NCI-H128 (cell line): ENCODE data around the gene BEGAIN.

ENCODE experiments used
- DNase-seq: peaks from one replicate; lab custom pipeline; 2025; ENCODE audit not compliant: unreplicated experiment; lab: John Stamatoyannopoulos, UW

BEGAIN gene

GRCh38 chr14:100539766-100540140, 47.5 kb downstream of the BEGAIN start:
- no peak for DNase-seq

GRCh38 chr14:100539003-100539660, 48.1 kb downstream of the BEGAIN start:
- no peak for DNase-seq

GRCh38 chr14:100538351-100539002, 48.7 kb downstream of the BEGAIN start:
- no peak for DNase-seq

DNA sequence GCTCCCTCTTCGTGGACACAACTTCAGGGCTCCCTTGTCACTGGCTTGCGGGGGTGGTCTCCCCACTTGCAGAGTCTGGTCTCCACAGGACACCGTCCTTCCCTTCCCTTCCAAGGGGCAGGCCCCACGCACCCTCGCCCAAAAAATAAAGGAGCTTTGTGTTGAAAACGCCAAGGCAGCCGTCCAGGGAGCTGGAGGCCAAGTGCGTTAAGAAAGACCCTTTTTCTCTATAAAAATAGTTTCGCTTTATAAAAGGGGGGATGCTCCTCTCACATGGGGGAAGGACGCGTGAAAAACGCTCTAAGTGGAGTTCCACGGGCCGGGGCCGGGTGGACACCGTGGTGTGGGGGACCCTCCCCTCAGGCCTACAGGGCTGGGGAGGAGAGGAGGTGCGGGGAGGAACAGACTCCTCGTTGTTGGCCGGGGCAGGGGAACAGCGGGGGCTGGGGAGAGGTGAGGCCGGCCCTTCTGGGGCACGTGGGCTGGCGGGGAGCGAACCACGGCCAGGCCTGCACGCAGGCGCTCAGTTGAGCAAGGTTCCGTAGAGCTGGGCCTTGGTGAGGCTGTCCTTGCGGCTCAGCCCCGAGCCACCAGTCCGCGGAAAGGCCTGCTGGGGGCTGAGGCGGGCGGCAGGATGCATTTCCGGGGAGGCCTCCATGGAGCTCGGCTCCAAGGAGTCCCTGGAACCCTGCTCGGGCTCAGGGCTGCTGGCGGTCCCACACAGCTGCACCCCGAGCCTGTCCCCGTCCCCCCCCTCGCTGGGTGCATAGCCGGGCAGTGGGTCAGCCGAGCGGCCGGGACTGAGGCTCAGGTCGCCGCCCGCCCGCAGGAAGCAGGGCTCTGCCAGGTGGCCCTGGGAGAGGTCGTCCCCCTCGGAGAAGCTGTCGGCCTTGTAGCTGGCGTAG, 49.5 kb downstream of the BEGAIN start:
- DNase-seq: no peak

DNA sequence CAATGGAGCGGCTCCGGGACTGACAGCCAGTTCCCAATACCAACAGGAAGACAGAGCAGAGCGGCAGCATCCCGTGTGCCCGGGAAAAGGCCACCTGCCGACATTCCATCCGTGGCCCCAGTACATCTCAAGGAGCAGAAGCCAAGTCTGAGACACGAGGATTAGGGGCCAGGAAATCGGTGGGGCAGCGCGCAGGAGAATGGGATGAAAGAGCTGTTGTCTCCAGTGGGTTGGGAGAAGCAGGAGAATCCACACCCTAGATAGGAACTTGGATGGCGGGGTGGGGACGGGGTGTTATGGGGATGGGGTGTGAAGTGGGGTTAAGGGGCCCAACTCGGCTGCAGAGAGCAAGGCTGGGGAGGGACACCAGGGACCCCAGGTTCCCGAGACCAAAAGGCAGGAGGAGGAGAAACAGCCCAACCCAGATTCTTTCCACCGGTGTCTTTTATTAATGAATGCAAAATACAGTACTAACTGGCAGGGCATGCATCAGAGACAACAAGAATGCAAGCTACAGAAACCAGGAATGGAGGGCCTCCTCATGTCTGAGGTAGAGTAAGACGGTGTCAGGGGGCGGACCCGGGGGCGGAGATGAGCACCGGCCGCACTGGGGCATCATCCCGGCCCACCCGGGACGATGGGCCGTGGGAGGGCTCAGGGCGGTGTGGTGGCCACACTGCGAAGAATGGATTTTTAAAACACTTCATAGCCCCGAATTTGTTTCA, 50.3 kb downstream of the BEGAIN start:
- DNase-seq: no peak

GRCh38 chr14:100536121-100536510, 51.1 kb downstream of the BEGAIN start:
- DNase-seq: no peak

- no peak for DNase-seq
These were observed 51.7 kb downstream of the BEGAIN start for GRCh38 chr14:100535287-100536120.

- no peak for DNase-seq
These were observed 52.5 kb downstream of the BEGAIN start for GRCh38 chr14:100534528-100535286.

DNA sequence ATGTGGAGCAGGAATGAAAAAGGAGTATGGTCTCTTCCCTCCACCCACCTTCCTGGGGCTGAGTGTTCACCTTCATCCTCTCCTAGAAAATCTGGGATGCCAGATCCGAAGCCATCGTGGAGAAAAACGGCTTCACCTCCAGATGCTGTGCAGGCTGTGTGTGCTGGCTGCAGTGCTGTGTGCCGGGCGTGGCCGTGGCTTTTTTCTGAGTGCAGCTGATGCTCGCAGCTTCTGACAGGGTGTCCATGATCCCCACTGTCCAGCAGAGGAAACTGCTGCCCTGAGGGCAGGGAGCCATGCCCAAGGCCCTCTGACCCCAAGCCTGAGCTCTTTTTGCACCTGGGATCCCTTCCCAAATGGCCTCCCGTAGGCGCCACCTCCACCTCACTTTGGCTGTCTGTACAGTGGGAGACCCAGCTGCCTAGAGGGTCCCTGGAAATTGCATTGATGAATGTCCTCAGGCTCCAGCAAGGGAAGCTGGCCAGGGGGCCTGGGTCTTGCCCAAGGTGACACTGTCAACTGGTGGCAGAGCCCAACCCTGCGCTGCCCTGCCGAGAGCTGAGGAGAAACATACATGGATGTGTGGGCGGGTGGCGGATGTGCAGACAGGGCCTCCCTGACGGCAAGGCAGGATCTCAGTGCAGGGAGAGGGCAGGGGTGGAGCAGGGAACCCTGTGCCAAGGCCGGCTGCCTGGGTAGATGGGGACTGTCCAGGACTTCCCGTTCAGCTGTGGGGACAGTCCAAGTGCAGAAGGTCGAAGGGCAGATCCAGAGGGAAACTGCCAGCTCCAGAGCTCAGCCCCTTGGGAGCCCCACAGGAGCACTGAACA, 53.3 kb downstream of the BEGAIN start:
- no peak for DNase-seq

GRCh38 chr14:100532906-100533655, 54.1 kb downstream of the BEGAIN start:
- DNase-seq: no peak

DNA sequence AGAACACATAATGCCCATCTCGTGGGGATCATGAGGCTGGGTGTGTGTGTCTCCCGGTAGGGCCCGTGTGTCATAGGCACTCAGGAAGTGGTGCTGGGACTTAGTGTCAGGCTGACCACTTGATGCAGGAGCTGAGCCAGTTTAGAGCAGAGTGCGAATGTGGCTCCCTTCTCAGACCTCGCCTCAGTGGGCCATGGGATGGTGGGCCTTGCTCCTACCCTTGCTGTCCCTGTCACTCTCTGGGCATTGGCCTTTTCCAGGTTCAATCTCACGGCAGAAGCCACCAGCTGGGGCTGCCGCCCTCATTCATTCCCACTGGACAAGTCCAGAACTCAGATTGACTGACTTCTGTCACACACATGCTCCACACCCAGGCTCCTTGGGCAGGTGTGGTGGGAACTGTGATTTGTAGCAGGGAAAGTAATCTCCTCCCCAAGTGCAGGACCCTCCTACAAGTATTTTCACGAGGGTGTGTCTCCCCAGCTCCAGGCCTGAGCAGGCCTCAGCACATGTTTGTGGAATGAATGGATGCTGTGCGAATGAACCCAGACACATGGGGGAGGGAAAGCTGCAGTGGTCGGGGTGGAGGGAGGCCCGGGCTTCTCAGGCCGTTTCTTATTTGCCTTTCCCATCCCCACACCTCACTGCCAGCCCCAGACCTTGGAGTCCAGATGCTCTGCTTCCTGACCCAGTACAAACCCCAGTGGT, 54.9 kb downstream of the BEGAIN start:
- no peak for DNase-seq

GRCh38 chr14:100531152-100532121, 55.8 kb downstream of the BEGAIN start:
- no peak for DNase-seq

- no peak for DNase-seq
These were observed 56.7 kb downstream of the BEGAIN start for GRCh38 chr14:100530270-100531072.

GRCh38 chr14:100529561-100530031, 57.6 kb downstream of the BEGAIN start:
- DNase-seq: no peak

GRCh38 chr14:100528962-100529560, 58.2 kb downstream of the BEGAIN start:
- DNase-seq: no peak
